Measurements from ENCODE around the gene ACKR3.

Gene ACKR3
- long read RNA-seq: 0 reads

DNA sequence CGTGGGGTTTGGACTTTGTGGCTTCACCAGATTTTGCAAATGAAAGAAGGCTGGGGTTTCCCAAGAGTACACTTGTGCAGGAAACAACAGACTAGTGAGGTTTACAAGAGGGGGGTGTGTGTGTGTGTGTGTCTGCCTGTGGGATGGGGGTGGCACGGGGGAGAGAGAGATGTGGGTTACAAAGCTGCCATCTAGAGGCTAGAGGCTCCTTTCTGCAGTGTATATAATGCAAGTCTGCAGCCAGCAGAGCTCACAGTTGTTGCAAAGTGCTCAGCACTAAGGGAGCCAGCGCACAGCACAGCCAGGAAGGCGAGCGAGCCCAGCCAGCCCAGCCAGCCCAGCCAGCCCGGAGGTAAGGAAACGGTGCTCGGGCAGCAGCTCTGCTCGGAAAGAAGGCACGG lies at the start of gene ACKR3:
TSS of gene ACKR3 (plus strand) at position 253 of the 401 bp plus-strand sequence. CDS start 10,641 bp downstream, outside the sequence.
- no peak for TF ChIP-seq GABPA (IDR thresholded peaks at IDR 0.05; ENCODE audit: low read depth)
- TF ChIP-seq, protein P1, sequence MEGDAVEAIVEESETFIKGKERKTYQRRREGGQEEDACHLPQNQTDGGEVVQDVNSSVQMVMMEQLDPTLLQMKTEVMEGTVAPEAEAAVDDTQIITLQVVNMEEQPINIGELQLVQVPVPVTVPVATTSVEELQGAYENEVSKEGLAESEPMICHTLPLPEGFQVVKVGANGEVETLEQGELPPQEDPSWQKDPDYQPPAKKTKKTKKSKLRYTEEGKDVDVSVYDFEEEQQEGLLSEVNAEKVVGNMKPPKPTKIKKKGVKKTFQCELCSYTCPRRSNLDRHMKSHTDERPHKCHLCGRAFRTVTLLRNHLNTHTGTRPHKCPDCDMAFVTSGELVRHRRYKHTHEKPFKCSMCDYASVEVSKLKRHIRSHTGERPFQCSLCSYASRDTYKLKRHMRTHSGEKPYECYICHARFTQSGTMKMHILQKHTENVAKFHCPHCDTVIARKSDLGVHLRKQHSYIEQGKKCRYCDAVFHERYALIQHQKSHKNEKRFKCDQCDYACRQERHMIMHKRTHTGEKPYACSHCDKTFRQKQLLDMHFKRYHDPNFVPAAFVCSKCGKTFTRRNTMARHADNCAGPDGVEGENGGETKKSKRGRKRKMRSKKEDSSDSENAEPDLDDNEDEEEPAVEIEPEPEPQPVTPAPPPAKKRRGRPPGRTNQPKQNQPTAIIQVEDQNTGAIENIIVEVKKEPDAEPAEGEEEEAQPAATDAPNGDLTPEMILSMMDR (IDR thresholded peaks at IDR 0.05; ENCODE audit: insufficient read depth, low read length): peak; percentile 21
- Histone ChIP-seq H3K27ac (replicated peaks) (no peak within 1 kb of the TSS), H3K4me3 (replicated peaks; ENCODE audit: insufficient read depth, low read length) (no peak within 1 kb of the TSS; the same call in 1 of the 2 replicates), H3K27me3 (ENCODE audit: insufficient read depth, poor library complexity, severe bottlenecking) (peaks cover 38% of the 10 kb centered on the region)
- DNase-seq (ENCODE audit: low read depth in 1 of 2, low spot score in 1 of 2): peak in 1 of 2 experiments; percentile 14

DNA sequence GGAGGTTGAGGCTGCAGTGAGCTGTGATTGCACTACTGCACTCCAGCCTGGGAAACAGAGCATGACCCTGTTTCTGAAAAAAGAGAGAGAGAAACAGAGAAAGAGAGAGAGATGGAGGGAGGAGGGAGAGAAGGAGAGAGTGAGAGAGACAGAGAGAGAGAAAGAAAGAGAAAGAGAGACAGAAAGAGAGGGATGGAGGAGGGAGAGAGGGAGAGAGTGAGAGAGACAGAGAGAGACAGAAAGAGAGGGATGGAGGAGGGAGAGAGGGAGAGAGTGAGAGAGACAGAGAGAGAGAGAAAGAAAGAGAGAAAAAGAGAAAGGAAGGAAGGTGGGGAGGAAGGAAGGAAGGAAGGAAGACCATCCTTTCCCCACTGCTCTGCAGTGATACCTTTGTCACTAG lies 48.1 kb upstream of the ACKR3 start:
- TF ChIP-seq, protein P1 (IDR thresholded peaks at IDR 0.05; ENCODE audit: insufficient read depth, low read length): no peak
- no peak for DNase-seq (ENCODE audit: low read depth in 1 of 2, low spot score in 1 of 2)
- Histone ChIP-seq H3K4me3 (replicated peaks; ENCODE audit: insufficient read depth, low read length) (no peak overlapping the region), H3K27me3 (ENCODE audit: insufficient read depth, poor library complexity, severe bottlenecking) (peaks cover 2% of the 10 kb centered on the region), H3K27ac (replicated peaks) (no peak overlapping the region)

DNA sequence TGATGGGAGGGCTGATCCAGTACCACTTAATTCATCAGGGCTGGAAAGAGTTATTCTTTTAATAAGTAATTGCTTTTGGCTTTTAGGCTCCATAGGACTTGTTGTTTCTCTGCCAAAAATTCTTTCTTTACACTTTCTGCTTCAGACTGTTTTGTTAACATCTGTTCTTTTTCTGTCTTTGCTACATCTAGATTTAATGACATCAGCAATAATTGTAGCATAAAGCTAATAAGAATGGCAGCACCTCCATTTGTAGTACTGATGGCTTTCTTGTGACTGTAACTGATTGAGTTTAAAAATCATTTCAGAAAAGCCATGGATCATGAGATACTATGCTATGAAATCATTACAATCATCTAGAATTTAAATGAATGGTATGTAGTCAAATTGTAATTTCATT lies 46.4 kb upstream of the ACKR3 start:
- Histone ChIP-seq H3K27me3 (ENCODE audit: insufficient read depth, poor library complexity, severe bottlenecking) (no peaks in the 10 kb centered on the region), H3K4me3 (replicated peaks; ENCODE audit: insufficient read depth, low read length) (no peak overlapping the region), H3K27ac (replicated peaks) (no peak overlapping the region)
- DNase-seq (ENCODE audit: low read depth in 1 of 2, low spot score in 1 of 2): no peak
- TF ChIP-seq GABPA (IDR thresholded peaks at IDR 0.05; ENCODE audit: low read depth): no peak
- TF ChIP-seq POLR2AphosphoS5 (IDR thresholded peaks at IDR 0.05; ENCODE audit: low read depth): no peak
- TF ChIP-seq, protein P1 (IDR thresholded peaks at IDR 0.05; ENCODE audit: insufficient read depth, low read length): no peak
- TF ChIP-seq, protein P2, sequence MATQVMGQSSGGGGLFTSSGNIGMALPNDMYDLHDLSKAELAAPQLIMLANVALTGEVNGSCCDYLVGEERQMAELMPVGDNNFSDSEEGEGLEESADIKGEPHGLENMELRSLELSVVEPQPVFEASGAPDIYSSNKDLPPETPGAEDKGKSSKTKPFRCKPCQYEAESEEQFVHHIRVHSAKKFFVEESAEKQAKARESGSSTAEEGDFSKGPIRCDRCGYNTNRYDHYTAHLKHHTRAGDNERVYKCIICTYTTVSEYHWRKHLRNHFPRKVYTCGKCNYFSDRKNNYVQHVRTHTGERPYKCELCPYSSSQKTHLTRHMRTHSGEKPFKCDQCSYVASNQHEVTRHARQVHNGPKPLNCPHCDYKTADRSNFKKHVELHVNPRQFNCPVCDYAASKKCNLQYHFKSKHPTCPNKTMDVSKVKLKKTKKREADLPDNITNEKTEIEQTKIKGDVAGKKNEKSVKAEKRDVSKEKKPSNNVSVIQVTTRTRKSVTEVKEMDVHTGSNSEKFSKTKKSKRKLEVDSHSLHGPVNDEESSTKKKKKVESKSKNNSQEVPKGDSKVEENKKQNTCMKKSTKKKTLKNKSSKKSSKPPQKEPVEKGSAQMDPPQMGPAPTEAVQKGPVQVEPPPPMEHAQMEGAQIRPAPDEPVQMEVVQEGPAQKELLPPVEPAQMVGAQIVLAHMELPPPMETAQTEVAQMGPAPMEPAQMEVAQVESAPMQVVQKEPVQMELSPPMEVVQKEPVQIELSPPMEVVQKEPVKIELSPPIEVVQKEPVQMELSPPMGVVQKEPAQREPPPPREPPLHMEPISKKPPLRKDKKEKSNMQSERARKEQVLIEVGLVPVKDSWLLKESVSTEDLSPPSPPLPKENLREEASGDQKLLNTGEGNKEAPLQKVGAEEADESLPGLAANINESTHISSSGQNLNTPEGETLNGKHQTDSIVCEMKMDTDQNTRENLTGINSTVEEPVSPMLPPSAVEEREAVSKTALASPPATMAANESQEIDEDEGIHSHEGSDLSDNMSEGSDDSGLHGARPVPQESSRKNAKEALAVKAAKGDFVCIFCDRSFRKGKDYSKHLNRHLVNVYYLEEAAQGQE (IDR thresholded peaks at IDR 0.05; ENCODE audit: insufficient replicate concordance, low read depth): no peak
- TF ChIP-seq SPI1 (IDR thresholded peaks at IDR 0.05; ENCODE audit: borderline replicate concordance, low read depth): no peak

DNA sequence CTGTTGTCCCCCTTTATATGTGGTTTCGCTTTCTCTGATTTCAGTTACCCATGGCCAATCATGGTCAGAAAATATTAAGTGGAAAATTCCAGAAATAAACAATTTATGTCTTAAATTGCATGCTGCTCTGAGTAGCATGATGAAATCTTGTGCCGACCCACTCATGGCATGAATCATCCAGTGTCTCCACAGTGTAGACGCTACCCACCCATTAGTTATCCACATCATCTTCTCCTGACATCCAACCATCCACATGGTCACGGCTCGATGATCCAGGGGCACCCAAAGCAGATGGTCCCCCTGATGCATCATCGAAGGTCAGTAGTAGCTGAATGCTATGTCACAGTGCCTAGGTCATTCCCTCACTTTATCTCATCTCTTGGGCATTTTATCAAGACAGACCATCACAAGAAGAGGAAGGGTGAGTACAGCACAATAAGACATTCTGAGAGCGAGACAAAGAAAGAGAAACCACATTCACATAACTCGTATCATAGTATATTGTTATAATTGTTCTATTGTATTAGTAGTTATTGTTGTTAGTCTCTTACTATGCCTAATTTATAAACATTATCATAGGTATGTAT lies 44.1 kb upstream of the ACKR3 start:
- Histone ChIP-seq H3K27ac (replicated peaks) (no peak overlapping the region), H3K27me3 (ENCODE audit: insufficient read depth, poor library complexity, severe bottlenecking) (no peaks in the 10 kb centered on the region), H3K4me3 (replicated peaks; ENCODE audit: insufficient read depth, low read length) (no peak overlapping the region)
- DNase-seq (ENCODE audit: low read depth in 1 of 2, low spot score in 1 of 2): no peak
- TF ChIP-seq POLR2AphosphoS5 (IDR thresholded peaks at IDR 0.05; ENCODE audit: low read depth): no peak
- TF ChIP-seq SPI1 (IDR thresholded peaks at IDR 0.05; ENCODE audit: borderline replicate concordance, low read depth): no peak
- TF ChIP-seq, protein P1 (IDR thresholded peaks at IDR 0.05; ENCODE audit: insufficient read depth, low read length): no peak
- no peak for TF ChIP-seq GABPA (IDR thresholded peaks at IDR 0.05; ENCODE audit: low read depth)
- TF ChIP-seq, protein P2 (IDR thresholded peaks at IDR 0.05; ENCODE audit: insufficient replicate concordance, low read depth): no peak
